SK-N-SH treated with all-trans-retinoic acid at 6 μM for 48 hours (cell line): ENCODE results near the gene CPVL.

Source experiments
- ATAC-seq: fragments of 200-7000 bp; cut with Tn5 transposase; 3 replicates; pipeline ENCODE4 v1.9.1; 2020; ENCODE audit warnings: mild to moderate bottlenecking, moderate library complexity
- ARNTL ChIP-seq: fragments of 450-650 bp; formaldehyde crosslinking; IDR thresholded peaks from 2 replicates; pipeline ENCODE4 v1.5.0; 2020; ENCODE audit warnings: low read depth, mild to moderate bottlenecking, moderate library complexity, borderline replicate concordance
- CSDC2 ChIP-seq: fragments of 250-450 bp; sonication (Bioruptor Pico); IDR thresholded peaks from 2 replicates; pipeline ENCODE4 v1.5.0; 2020; ENCODE audit warnings: mild to moderate bottlenecking, moderate library complexity
- ESRRG ChIP-seq: fragments of 250-450 bp; sonication (Bioruptor Pico); IDR thresholded peaks from 2 replicates; pipeline ENCODE4 v1.6.1; 2021; ENCODE audit warnings: mild to moderate bottlenecking
- GLIS3 ChIP-seq: fragments of 250-450 bp; sonication (Bioruptor Pico); IDR thresholded peaks from 2 replicates; pipeline ENCODE4 v1.5.0; 2020; ENCODE audit warnings: mild to moderate bottlenecking, moderate library complexity
- OSR1 ChIP-seq: fragments of 250-450 bp; sonication (Bioruptor Pico); IDR thresholded peaks from 2 replicates; pipeline ENCODE4 v1.8.0; 2022; ENCODE audit warnings: moderate library complexity, mild to moderate bottlenecking, inconsistent platforms
- SNAI2 ChIP-seq: fragments of 250-450 bp; sonication (Bioruptor Pico); IDR thresholded peaks from 2 replicates; pipeline ENCODE4 v1.5.0; 2020; ENCODE audit warnings: mild to moderate bottlenecking, moderate library complexity
- TCF4 ChIP-seq: fragments of 250-450 bp; sonication (Bioruptor Pico); IDR thresholded peaks from 2 replicates; pipeline ENCODE4 v1.8.0; 2021; ENCODE audit warnings: mild to moderate bottlenecking, moderate library complexity, borderline replicate concordance
- TOX ChIP-seq: fragments of 250-450 bp; sonication (Bioruptor Pico); IDR thresholded peaks from 2 replicates; pipeline ENCODE4 v1.8.0; 2021; ENCODE audit warnings: mild to moderate bottlenecking, moderate library complexity, borderline replicate concordance
- TSHZ2 ChIP-seq: fragments of 250-450 bp; sonication (Bioruptor Pico); IDR thresholded peaks from 2 replicates; pipeline ENCODE4 v1.5.0; 2020; ENCODE audit warnings: mild to moderate bottlenecking, moderate library complexity
- ZC3H10 ChIP-seq: fragments of 250-450 bp; sonication (Bioruptor Pico); IDR thresholded peaks from 2 replicates; pipeline ENCODE4 v1.5.1; 2021; ENCODE audit warnings: mild to moderate bottlenecking, moderate library complexity
- ZFP30 ChIP-seq: fragments of 450-650 bp; formaldehyde crosslinking; IDR thresholded peaks from 2 replicates; pipeline ENCODE4 v1.5.0; 2022; ENCODE audit warnings: mild to moderate bottlenecking, moderate library complexity
- ZNF565 ChIP-seq: fragments of 450-650 bp; formaldehyde crosslinking; conservative IDR thresholded peaks from 2 replicates; pipeline ENCODE4 v1.5.0; 2020; ENCODE audit warnings: low read depth, mild to moderate bottlenecking, moderate library complexity
- ZNF70 ChIP-seq: fragments of 450-650 bp; formaldehyde crosslinking; IDR thresholded peaks from 2 replicates; pipeline ENCODE4 v1.5.0; 2020; ENCODE audit warnings: mild to moderate bottlenecking, moderate library complexity
- TF ChIP-seq, protein P1 (sequence below): fragments of 250-450 bp; sonication (Bioruptor Pico); IDR thresholded peaks from 2 replicates; pipeline ENCODE4 v1.5.1; 2020; ENCODE audit warnings: low read depth, mild to moderate bottlenecking, moderate library complexity
- TF ChIP-seq, protein P2 (sequence below): fragments of 250-450 bp; sonication (Bioruptor Pico); IDR thresholded peaks from 2 replicates; pipeline ENCODE4 v1.5.1; 2021; ENCODE audit warnings: mild to moderate bottlenecking, moderate library complexity
- TF ChIP-seq, protein P3 (sequence below): fragments of 250-450 bp; sonication (Bioruptor Pico); IDR thresholded peaks from 2 replicates; pipeline ENCODE4 v1.8.0; 2021; ENCODE audit warnings: low read depth, mild to moderate bottlenecking, moderate library complexity, borderline replicate concordance

Gene CPVL

DNA sequence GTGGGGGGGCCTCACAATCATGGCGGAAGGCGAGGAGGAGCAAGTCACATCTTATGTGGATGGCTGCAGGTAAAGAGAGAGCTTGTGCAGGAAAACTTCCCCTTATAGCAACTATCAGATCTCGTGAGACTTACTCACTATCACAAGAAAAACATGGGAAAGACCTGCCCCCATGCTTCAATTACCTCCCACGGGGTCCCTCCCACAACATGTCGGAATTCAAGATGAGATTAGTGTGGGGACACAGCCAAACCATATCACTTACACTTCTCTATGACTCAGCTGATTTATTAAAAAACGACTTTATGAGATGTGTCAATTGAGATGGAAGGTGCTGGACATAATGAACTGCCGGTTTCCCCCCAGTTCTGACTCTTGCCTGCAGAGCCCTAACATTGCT, 24.4 kb upstream of the CPVL start:
- no peak for ATAC-seq
- no peak for TF ChIP-seq TSHZ2 (CRISPR knock-in tag)
- TF ChIP-seq, protein P1, sequence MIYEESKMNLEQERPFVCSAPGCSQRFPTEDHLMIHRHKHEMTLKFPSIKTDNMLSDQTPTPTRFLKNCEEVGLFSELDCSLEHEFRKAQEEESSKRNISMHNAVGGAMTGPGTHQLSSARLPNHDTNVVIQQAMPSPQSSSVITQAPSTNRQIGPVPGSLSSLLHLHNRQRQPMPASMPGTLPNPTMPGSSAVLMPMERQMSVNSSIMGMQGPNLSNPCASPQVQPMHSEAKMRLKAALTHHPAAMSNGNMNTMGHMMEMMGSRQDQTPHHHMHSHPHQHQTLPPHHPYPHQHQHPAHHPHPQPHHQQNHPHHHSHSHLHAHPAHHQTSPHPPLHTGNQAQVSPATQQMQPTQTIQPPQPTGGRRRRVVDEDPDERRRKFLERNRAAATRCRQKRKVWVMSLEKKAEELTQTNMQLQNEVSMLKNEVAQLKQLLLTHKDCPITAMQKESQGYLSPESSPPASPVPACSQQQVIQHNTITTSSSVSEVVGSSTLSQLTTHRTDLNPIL = no peak
- no peak for TF ChIP-seq OSR1
- TF ChIP-seq GLIS3 (CRISPR knock-in tag) = no peak
- TF ChIP-seq ZNF565 = no peak
- TF ChIP-seq, protein P2, sequence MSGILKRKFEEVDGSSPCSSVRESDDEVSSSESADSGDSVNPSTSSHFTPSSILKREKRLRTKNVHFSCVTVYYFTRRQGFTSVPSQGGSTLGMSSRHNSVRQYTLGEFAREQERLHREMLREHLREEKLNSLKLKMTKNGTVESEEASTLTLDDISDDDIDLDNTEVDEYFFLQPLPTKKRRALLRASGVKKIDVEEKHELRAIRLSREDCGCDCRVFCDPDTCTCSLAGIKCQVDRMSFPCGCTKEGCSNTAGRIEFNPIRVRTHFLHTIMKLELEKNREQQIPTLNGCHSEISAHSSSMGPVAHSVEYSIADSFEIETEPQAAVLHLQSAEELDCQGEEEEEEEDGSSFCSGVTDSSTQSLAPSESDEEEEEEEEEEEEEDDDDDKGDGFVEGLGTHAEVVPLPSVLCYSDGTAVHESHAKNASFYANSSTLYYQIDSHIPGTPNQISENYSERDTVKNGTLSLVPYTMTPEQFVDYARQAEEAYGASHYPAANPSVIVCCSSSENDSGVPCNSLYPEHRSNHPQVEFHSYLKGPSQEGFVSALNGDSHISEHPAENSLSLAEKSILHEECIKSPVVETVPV (CRISPR knock-in tag) = no peak
- no peak for TF ChIP-seq SNAI2 (CRISPR knock-in tag)
- TF ChIP-seq CSDC2 (CRISPR knock-in tag) = no peak

- no peak for ATAC-seq
- TF ChIP-seq ZNF565 (no peak), TSHZ2 (CRISPR knock-in tag) (no peak), ESRRG (no peak), GLIS3 (CRISPR knock-in tag) (no peak), CSDC2 (CRISPR knock-in tag) (no peak), ARNTL (CRISPR knock-in tag) (no peak), ZNF70 (CRISPR knock-in tag) (no peak), ZFP30 (CRISPR knock-in tag) (no peak), TOX (no peak), TCF4 (CRISPR knock-in tag) (no peak)
- TF ChIP-seq, protein P3, sequence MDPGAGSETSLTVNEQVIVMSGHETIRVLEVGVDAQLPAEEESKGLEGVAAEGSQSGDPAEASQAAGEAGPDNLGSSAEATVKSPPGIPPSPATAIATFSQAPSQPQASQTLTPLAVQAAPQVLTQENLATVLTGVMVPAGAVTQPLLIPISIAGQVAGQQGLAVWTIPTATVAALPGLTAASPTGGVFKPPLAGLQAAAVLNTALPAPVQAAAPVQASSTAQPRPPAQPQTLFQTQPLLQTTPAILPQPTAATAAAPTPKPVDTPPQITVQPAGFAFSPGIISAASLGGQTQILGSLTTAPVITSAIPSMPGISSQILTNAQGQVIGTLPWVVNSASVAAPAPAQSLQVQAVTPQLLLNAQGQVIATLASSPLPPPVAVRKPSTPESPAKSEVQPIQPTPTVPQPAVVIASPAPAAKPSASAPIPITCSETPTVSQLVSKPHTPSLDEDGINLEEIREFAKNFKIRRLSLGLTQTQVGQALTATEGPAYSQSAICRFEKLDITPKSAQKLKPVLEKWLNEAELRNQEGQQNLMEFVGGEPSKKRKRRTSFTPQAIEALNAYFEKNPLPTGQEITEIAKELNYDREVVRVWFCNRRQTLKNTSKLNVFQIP (CRISPR knock-in tag) = no peak
- TF ChIP-seq, protein P1 = no peak
- TF ChIP-seq, protein P2 (CRISPR knock-in tag) = no peak
These were observed 21.4 kb upstream of the CPVL start for GRCh38 chr7:29167721-29168120.

DNA sequence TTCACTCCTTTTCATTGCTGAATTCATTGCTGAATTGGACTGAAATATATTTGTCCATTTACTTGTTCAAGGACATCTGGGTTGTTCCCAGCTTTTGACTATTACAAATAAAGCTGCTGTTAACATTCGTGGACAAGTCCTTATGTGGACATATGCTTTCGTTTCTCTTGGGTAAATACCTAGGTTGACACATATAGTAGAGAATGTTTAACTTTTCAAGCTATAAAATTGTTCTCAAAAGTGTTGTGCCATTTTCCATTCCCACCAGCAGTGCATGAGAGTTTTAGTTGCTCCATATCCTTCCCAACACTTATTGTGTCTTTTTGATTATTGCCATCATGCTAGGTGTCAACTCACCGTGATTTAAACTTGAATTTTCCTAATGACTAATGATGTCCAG, 17.5 kb upstream of the CPVL start:
- no peak for ATAC-seq
- TF ChIP-seq, protein P1 = no peak
- no peak for TF ChIP-seq TSHZ2 (CRISPR knock-in tag)
- TF ChIP-seq, protein P3 (CRISPR knock-in tag) = no peak
- TF ChIP-seq ZNF565 = no peak
- TF ChIP-seq SNAI2 (CRISPR knock-in tag) = no peak
- no peak for TF ChIP-seq ZNF70 (CRISPR knock-in tag)
- TF ChIP-seq ZC3H10 = no peak
